GM21528 (cell line): ENCODE data around the gene AXL.
A peak's percentile ranks its signal among the peaks of the same experiment; 100 is the strongest.

Experiments
- ATAC-seq: cut with Tn5 transposase; IDR thresholded peaks from one replicate; pipeline ENCODE4 v1.9.1; 2021; ENCODE audit warnings: mild to moderate bottlenecking, moderate library complexity; ENCODE audit not compliant: unreplicated experiment, low FRiP score

AXL gene

DNA sequence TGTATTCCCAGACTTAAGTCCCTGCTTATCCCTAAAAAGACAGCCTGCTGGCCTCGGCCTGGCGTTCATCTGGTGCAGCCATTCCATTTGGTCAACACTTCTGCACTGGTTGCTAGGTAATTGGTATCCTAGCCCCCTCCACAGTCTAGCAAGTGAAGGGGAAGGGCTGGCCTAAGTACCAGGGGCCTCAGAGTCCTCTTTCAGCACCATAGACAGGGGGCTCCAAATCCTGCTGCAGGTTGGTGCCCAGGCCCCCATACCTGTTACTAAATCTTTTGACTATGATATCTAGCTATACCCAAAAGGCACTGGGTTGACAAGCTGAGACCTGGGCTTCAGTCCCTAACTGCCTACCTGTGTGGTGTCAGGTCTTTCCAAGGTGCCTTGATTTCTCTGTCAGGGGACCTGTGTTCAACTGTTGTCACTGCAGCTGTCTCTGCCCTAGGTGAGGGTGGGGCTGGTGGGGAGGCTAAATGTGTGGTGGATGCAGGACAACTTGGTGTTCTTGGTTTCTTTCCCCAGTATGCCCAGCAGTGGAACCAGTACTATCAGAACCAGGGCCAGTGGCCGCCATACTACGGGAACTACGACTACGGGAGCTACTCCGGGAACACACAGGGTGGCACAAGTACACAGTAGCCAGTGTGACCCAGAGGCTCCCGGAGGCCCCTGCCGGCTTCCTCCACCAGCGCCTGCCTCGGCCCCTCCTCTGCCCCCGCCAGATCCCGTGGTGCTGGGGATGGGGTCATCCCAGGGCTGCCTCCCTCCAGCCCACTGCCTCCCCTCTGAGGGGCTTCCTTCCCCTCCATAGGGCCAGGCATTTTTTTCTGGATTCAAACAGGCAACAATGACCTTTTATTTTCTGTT lies 87.1 kb downstream of the AXL start:
- no peak for ATAC-seq

DNA sequence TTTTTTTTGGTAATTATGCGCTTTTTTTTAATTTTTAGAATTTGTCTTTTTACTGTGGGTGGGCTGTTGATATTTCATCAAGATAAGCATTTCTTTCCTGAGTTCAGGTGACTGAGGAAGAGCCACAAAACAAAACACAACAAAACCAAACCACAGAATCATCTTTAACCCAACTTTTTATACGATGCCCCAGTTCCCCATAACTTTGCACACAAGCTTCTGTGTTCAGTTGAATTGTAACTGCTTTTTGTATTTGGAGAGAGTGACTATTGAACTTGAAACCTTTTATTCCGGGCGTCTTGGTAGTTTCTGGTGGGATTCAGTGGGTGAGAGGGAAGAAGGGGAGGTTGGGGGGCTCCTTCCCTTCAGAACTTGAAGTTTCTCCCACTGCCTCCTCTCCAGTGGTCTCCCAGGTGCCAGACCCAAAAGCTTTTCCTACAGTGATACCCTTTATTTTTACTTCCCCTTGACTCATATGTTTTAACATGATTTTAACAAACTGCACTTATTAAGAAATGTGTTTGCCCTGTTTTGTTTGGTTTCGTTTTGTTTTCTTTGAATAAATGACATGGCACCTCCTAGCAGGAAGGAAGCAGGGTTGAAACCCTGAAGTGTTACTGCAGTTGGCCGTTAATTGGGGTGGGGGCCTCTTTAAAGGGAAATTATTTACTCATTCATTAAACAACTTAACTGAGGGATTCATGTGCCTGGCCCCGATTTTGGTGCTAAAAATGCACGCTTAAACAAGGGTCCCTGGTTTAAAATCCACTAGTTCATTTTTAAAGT lies 88.3 kb downstream of the AXL start:
- ATAC-seq = no peak

DNA sequence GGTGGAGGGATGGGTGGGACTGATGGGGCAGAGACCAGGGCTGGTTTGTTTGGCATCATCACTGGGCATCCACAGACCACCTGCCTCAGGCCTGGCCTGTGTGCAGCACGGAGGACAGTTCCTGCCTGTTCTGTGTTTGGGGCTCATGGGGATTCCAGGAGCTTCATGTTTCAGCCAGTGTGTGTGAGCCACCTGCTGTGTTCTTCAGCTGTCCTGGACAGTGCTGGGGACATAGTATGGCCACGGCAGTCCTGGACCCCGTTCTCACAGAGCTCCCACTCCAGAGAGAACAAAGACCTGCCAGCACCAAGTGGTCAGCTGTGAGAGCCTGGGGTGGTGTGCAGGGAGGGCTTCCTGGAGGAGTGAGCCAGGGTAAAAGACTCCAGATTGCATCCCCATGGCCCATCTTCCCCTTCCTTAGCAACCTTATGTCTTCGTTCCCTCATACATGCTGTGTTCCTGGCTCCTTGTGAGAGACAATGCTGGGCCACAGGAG lies 89.0 kb downstream of the AXL start:
- no peak for ATAC-seq

DNA sequence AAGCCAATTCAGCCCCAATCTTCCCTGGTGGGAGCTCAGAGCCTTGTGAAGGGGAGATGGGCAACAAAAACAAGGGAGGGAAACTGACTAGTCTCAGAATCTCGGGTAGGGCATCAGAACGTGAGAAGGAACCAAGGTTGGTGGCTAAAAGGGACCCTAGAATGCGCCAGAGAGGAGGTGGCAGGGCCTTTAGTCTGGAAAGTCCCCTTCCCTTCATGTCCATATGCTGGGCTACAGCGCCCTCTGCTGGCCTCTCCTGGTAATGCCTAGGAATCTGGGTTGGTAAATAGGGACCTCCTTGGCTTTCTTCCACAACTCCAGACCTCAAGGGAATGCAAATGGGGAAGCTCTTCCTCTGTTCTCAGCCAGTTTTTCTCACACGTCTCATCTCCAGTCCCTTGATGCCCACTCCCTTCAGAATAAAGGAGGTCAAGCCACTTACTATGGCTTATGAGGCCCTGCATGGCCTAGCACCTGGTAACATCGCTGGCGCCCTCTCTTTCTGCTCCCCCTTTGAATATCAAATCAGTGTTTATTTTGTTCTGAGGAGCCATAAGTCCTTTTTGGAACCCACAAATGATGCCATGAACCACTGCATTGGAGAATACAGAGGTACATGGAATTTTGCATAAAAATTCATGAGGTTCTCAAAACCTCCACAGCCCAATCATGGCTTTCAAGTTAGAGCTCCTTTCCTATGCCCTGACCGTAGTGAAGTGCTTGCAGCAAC lies 89.6 kb downstream of the AXL start:
- peak; percentile 44 for ATAC-seq

DNA sequence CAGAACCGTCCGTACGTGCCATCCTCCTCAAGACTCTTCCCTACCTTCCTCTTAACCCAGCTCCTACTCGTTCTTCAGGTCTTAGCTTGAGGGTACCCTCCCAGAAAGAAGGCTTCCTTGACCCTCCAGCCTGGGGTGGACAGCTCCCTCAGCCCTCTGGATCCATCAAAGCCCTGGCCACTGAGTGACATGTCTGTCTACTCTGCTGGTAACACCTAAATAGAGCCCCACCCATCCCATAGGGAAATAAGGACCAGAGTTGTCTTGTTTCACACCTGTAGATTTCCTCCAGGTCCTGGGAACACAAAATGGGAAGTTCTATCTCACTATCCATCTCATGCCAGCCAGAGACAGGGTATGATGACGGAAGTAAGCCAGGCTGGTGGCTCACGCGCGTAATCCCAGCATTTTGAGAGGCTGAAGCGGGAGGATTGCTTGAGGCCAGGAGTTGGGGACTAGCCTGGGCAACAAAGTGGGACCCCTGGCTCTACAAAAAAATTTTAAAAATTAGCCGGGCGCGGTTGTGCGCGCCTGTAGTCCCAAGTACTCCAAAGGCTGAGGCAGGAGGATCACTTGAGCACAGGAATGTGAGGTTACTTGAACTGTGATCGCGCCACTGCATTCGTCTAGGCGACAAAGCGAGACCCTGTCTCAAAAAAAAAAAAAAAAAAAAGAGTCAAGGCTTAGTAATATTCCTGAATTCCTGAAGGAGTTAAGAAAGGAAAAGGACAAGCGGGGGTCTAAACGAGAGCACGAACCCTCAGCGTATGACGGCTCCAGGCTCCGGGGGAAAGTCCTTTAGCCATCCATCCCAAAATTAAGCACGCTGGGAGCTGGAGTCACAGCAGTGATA lies 90.4 kb downstream of the AXL start:
- ATAC-seq = no peak

DNA sequence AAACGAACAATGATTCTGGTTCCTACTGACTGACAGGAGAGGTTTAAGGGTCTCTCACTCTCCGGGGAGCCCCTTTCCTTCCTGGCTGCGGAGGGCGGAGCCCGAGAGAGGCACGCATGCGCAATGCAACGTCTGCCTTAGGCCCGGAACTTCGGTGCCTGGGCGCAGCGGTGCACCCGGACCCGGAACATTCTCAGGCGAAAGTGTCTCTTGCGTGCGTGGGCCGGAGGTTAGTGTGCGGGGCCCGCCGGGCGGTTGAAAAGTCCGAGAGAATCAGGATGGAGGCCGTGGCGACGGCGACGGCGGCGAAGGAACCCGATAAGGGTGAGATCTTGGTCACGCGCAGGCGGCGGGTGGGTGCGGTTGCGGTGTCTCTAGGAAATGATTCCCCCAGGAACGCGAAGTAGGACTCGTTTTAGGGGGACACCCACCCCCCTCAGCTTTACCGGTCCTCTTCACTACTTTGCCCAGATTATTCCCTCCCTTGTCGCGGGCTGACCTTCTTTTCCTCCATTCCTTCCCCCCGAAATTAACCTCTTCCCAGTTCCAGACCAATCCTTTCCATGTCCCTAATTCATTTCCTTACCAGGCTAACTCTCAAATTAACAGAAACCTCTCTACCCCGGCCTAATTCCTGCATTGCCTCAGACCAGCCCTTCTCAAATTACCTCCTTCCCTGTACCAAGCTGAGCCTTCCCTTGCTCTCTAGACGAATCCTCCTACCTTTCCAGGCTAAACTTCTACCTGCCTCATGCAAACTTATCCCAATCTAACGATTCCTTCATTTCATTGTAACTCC lies 91.2 kb downstream of the AXL start, which contains the start of gene CCDC97:
TSS of gene CCDC97 (plus strand) at position 140 of the 799 bp plus-strand sequence. CDS start at position 279, 139 bp downstream.
- peak; percentile 49 for ATAC-seq

DNA sequence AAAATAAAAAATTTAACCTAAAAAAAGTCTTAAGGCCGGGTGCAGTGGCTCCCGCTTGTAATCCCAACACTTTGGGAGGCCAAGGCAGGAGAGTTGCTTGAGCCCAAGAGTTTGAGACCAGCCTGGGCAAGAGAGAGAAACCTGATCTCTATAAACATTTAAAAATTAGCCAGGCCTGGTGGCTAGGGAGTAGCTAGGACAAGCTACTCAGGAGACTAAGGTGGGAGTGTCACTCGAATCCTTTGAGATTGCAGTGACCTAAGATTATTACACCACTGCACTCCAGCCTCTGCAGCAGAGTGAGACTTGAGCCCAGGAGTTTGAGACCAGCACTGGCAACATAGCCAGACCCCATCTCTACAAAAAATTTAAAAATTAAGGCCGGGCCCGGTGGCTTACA lies 92.0 kb downstream of the AXL start:
- no peak for ATAC-seq
